ENCODE measurements around the gene ZNF337.

ZNF337 gene

GRCh38 chr20:25696371-25697131, at the start of gene ZNF337:
TSS of gene ZNF337 (minus strand) at chr20:25696853. CDS start at chr20:25686417, 10,436 bp downstream.
- TF ChIP-seq, protein P1, sequence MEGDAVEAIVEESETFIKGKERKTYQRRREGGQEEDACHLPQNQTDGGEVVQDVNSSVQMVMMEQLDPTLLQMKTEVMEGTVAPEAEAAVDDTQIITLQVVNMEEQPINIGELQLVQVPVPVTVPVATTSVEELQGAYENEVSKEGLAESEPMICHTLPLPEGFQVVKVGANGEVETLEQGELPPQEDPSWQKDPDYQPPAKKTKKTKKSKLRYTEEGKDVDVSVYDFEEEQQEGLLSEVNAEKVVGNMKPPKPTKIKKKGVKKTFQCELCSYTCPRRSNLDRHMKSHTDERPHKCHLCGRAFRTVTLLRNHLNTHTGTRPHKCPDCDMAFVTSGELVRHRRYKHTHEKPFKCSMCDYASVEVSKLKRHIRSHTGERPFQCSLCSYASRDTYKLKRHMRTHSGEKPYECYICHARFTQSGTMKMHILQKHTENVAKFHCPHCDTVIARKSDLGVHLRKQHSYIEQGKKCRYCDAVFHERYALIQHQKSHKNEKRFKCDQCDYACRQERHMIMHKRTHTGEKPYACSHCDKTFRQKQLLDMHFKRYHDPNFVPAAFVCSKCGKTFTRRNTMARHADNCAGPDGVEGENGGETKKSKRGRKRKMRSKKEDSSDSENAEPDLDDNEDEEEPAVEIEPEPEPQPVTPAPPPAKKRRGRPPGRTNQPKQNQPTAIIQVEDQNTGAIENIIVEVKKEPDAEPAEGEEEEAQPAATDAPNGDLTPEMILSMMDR (IDR thresholded peaks at IDR 0.05), result no peak
- H3K9me3 Mint-ChIP-seq, result peaks cover 25% of the 10 kb centered on the region
- peaks cover 22% of the 10 kb centered on the region for H3K4me1 Mint-ChIP-seq
- peaks cover 4% of the 10 kb centered on the region for H3K27me3 Mint-ChIP-seq (ENCODE audit: low read depth, poor library complexity)
- peak within 1 kb of the TSS; percentile 92 for H3K4me3 Mint-ChIP-seq
- H3K27ac Mint-ChIP-seq, result peak within 1 kb of the TSS; percentile 92
- peaks cover 34% of the 10 kb centered on the region for H3K36me3 Mint-ChIP-seq (ENCODE audit: low read depth)
- peak; percentile 97 for DNase-seq

DNA sequence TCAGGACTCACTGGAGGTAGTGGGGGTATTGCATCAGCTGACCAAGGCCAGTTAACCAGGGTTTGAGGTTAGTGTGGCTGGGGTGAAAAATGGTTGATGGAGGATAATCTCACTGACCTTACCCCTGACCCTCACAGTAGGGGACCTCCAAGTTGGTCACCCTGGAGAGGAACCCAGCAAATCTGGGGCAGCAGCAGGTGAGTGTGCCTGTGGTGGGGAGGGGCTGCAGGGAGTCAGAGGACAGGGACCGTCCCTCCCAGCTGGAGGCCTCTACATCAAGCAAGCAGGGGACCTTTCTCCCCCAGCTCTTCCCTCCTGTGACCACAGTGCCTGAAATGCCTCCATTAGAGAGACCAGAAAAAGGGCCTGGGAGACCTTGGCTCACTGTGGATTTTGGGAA, 49.1 kb upstream of the ZNF337 start:
- no peak overlapping the region for H3K4me3 Mint-ChIP-seq
- TF ChIP-seq, protein P1 (IDR thresholded peaks at IDR 0.05), result no peak
- H3K4me1 Mint-ChIP-seq, result no peaks in the 10 kb centered on the region
- no peak overlapping the region for H3K27ac Mint-ChIP-seq
- H3K36me3 Mint-ChIP-seq (ENCODE audit: low read depth), result no peaks in the 10 kb centered on the region
- H3K27me3 Mint-ChIP-seq (ENCODE audit: low read depth, poor library complexity), result peaks cover 4% of the 10 kb centered on the region
- no peaks in the 10 kb centered on the region for H3K9me3 Mint-ChIP-seq
- no peak for DNase-seq

- TF ChIP-seq, protein P1 (IDR thresholded peaks at IDR 0.05), result no peak
- H3K4me1 Mint-ChIP-seq, result no peaks in the 10 kb centered on the region
- H3K36me3 Mint-ChIP-seq (ENCODE audit: low read depth), result no peaks in the 10 kb centered on the region
- no peak overlapping the region for H3K4me3 Mint-ChIP-seq
- H3K9me3 Mint-ChIP-seq, result no peaks in the 10 kb centered on the region
- H3K27ac Mint-ChIP-seq, result no peak overlapping the region
- peaks cover 3% of the 10 kb centered on the region for H3K27me3 Mint-ChIP-seq (ENCODE audit: low read depth, poor library complexity)
- DNase-seq, result no peak
These were observed 48.4 kb upstream of the ZNF337 start for GRCh38 chr20:25745100-25745499.

- H3K4me3 Mint-ChIP-seq, result no peak overlapping the region
- no peak overlapping the region for H3K27ac Mint-ChIP-seq
- H3K4me1 Mint-ChIP-seq, result no peaks in the 10 kb centered on the region
- TF ChIP-seq, protein P1 (IDR thresholded peaks at IDR 0.05), result no peak
- no peak for DNase-seq
- H3K27me3 Mint-ChIP-seq (ENCODE audit: low read depth, poor library complexity), result no peaks in the 10 kb centered on the region
- no peaks in the 10 kb centered on the region for H3K36me3 Mint-ChIP-seq (ENCODE audit: low read depth)
- H3K9me3 Mint-ChIP-seq, result no peaks in the 10 kb centered on the region
These were observed 47.6 kb upstream of the ZNF337 start for GRCh38 chr20:25744261-25744660.

- Mint-ChIP-seq H3K27me3 (ENCODE audit: low read depth, poor library complexity) (no peaks in the 10 kb centered on the region), H3K36me3 (ENCODE audit: low read depth) (no peaks in the 10 kb centered on the region), H3K4me1 (no peaks in the 10 kb centered on the region), H3K4me3 (no peak overlapping the region), H3K9me3 (peaks cover 8% of the 10 kb centered on the region), H3K27ac (no peak overlapping the region)
- no peak for DNase-seq
- TF ChIP-seq, protein P1 (IDR thresholded peaks at IDR 0.05), result no peak
These were observed 44.4 kb upstream of the ZNF337 start for GRCh38 chr20:25741088-25741487.

All from nephron progenitor cell (in vitro differentiated cells).